Motor neuron (in vitro differentiated cells): ENCODE data around the gene METTL21C. TPM values are rescaled to one million over a fixed set of nuclear protein-coding genes. Genes with fewer than 3 reads are reported as not detected.
A peak's percentile ranks its signal among the peaks of the same experiment; 100 is the strongest.

ENCODE experiments used
- ATAC-seq, 8 experiments: fragments of 200-7000 bp; cut with Tn5 transposase; replicated peaks in 6 of 8; 2 replicates each; pipeline ENCODE4 v1.8.0; 2021; ENCODE audit warnings: mild to moderate bottlenecking in 8 of 8, moderate library complexity in 8 of 8
- H3K27ac ChIP-seq, 2 donors: fragments of 250-450 bp; sonication (Bioruptor Pico); 2 replicates each; pipeline ENCODE4 v1.9.0; 2021; ENCODE audit warnings: antibody characterized with exemption in 2 of 2, mild to moderate bottlenecking in 2 of 2, moderate library complexity in 1 of 2
- H3K4me1 ChIP-seq, 2 donors: fragments of 250-450 bp; sonication (Bioruptor Pico); replicated peaks in 1 of 2; 2 replicates each; pipeline ENCODE4 v1.6.1; 2021; ENCODE audit warnings: antibody characterized with exemption in 2 of 2, mild to moderate bottlenecking in 2 of 2, moderate library complexity in 1 of 2
- H3K4me3 ChIP-seq, 5 donors: fragments of 250-450 bp; sonication (Bioruptor Pico); 2 replicates each; pipeline ENCODE4 v1.9.0; 2021; ENCODE audit warnings: antibody characterized with exemption in 5 of 5, mild to moderate bottlenecking in 5 of 5, moderate library complexity in 4 of 5
- WGBS, 10 experiments: fragments of 450-650 bp; shearing (Covaris generic); methylation state at CpG; one replicate each; pipeline ENCODE4 v1.0.0; 2022; 5-methylcytosine and 5-hydroxymethylcytosine counted together
- in situ Hi-C, 9 experiments: fragments of 400-800 bp; cut with MboI; loops; one replicate each; pipeline ENCODE4 v1.15.0; 2021; ENCODE audit warnings: low sequenced_read_pairs in 9 of 9, low pct_unique_long_range_greater_than_20kb in 2 of 9; ENCODE audit not compliant: unreplicated experiment in 9 of 9
- total RNA-seq, 8 experiments: library from RNA; unstranded; fragments of 300-600 nt; gene quantifications; 2 replicates each; pipeline versions ENCODE4 v1.2.3 to v1.2.4, GENCODE V29; 2022

The METTL21C gene
- total RNA-seq, 8 experiments from 2014 or later = 0.21 to 0.46 (median 0.31) TPM; not detected in 3

GRCh38 chr13:102677122-102677521 is 17.7 kb downstream of the METTL21C start:
- ATAC-seq = no peak
- Histone ChIP-seq H3K4me3 (no peak overlapping the region), H3K4me1 (no peaks in the 10 kb centered on the region), H3K27ac (no peak overlapping the region)
- in situ Hi-C loops = no loop called here
- 63 to 100% (median 100%) methylated on average over 1 to 4 of the region's 4 CpGs; no CpG with 5 or more reads in 2 of the 10 experiments for WGBS, 10 experiments

- no peak for ATAC-seq
- in situ Hi-C loops = no loop called here
- Histone ChIP-seq H3K4me1 (no peaks in the 10 kb centered on the region), H3K4me3 (no peak overlapping the region), H3K27ac (no peak overlapping the region)
- 83 to 100% (median 91%) methylated on average over 2 to 3 of the region's 3 CpGs; no CpG with 5 or more reads in 1 of the 10 experiments for WGBS, 10 experiments
Measured at GRCh38 chr13:102675115-102675514, 19.7 kb downstream of the METTL21C start.

DNA sequence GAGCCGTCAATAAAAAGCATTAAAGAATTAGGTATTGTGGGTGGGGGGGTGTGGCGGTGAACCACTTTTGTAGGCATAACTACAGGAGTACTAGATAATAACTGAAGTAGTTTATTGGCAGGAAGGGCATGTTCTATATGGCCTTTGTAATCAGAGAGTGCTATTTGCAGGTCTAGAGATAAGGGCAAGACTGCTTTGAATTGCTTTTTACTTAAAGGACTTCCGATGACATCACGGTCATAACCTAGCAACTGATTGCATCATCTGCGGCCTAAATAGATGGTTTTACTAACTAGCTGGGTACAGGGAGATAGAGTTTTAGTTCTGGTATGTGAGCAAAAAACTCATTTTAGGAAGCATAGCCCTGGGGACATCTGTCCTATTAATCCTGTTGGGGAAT is 24.7 kb downstream of the METTL21C start:
- in situ Hi-C loops = no loop called here
- no peak for ATAC-seq
- 40 to 100% (median 93%) methylated on average over 1 to 5 of the region's 5 CpGs; no CpG with 5 or more reads in 1 of the 10 experiments for WGBS, 10 experiments
- no peaks in the 10 kb centered on the region for H3K4me1 ChIP-seq
- H3K27ac ChIP-seq = no peak overlapping the region
- no peak overlapping the region for H3K4me3 ChIP-seq

DNA sequence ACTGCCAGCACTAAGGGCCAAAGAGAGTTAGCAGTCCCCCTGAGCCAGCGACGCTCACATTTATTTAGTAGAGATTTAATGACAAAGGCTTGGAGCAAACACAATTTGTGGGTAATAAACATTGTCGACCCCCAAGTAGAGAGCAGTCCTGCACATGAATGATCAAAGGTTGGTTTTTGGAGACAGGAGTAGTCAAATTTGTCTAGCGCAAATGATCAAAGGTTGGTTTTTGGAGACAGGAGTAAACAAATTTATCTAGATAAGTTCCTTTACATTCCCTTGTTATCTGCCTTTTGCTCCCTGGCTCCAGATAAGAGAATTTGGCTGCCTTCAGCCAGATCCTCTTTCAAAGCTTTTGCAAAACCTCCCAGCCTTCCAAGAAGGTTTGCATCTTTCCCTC is 26.9 kb downstream of the METTL21C start:
- no peak for ATAC-seq
- Histone ChIP-seq H3K4me1 (no peaks in the 10 kb centered on the region), H3K27ac (no peak overlapping the region), H3K4me3 (no peak overlapping the region)
- in situ Hi-C loops = no loop called here
- 80 to 100% (median 94%) methylated on average over 1 to 4 of the region's 4 CpGs; no CpG with 5 or more reads in 1 of the 10 experiments for WGBS, 10 experiments

DNA sequence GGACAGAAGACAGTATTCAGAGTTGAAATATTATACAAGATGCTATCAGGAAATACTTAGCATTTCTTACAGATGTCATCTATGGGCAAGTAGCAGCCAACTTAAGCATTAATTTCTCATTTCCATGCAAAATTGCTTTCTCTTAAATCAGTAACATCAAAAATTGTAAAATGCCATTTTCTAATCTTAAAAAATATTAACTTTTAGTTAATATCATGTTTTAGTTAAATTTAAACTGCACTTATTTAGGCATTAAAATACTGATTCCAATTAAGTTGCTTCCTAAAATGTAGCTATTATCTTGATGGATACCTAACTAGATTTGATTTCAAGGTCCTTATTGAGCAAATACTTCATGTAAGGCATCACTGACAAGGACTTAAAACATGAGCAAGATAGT is 27.8 kb downstream of the METTL21C start:
- in situ Hi-C loops = no loop called here
- Histone ChIP-seq H3K4me3 (no peak overlapping the region), H3K27ac (no peak overlapping the region), H3K4me1 (no peaks in the 10 kb centered on the region)
- ATAC-seq = no peak

GRCh38 chr13:102659168-102659713 is 35.6 kb downstream of the METTL21C start:
- no peak for ATAC-seq
- H3K27ac ChIP-seq = no peak overlapping the region
- in situ Hi-C loops = no loop called here
- no peak overlapping the region for H3K4me3 ChIP-seq
- H3K4me1 ChIP-seq = no peaks in the 10 kb centered on the region

- in situ Hi-C loops = no loop called here
- 63 to 100% (median 94%) methylated on average over 1 to 2 of the region's 3 CpGs; no CpG with 5 or more reads in 2 of the 10 experiments for WGBS, 10 experiments
- no peak for ATAC-seq
- Histone ChIP-seq H3K4me1 (no peaks in the 10 kb centered on the region), H3K4me3 (no peak overlapping the region), H3K27ac (no peak overlapping the region)
Measured at GRCh38 chr13:102658660-102659059, 36.2 kb downstream of the METTL21C start.

GRCh38 chr13:102657630-102658029 is 37.2 kb downstream of the METTL21C start:
- in situ Hi-C loops = no loop called here
- no peak for ATAC-seq
- Histone ChIP-seq H3K4me1 (no peaks in the 10 kb centered on the region), H3K27ac (no peak overlapping the region), H3K4me3 (no peak overlapping the region)
- WGBS, 10 experiments = 75 to 100% (median 86%) methylated on average over 3 to 6 of the region's 6 CpGs

DNA sequence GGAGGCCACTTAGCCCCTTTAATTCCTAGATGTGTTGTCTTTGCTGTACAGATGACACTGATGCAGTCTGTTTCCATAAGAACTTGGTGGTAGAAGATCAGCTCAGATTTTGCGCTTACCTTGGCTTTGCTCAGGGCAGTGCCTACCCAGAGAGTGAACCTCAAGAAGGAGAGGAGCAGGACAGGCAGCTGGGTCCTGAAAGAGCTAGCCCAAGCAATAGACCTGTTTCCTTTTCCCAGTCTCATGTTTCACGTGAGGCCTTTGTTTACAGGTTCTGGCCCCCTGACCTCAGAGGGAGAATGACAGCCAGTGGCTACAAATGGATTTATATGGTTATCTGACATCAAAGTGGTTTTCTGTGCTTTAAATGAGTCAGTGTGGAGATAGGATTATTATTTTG is 40.1 kb downstream of the METTL21C start:
- 36 to 100% (median 83%) methylated on average over 1 to 2 of the region's 2 CpGs; no CpG with 5 or more reads in 5 of the 10 experiments for WGBS, 10 experiments
- no peak overlapping the region for H3K27ac ChIP-seq

GRCh38 chr13:102651892-102652291 is 43.0 kb downstream of the METTL21C start:
- in situ Hi-C loops = no loop called here
- Histone ChIP-seq H3K4me1 (no peaks in the 10 kb centered on the region), H3K4me3 (no peak overlapping the region), H3K27ac (no peak overlapping the region)
- 17 to 100% (median 86%) methylated on average over 1 to 5 of the region's 5 CpGs; no CpG with 5 or more reads in 2 of the 10 experiments for WGBS, 10 experiments
- ATAC-seq = peak in 6 of 8 experiments; percentile 24 to 95 (median 68)

More for the DNA sequence above, 40.1 kb downstream of the METTL21C start:
- in situ Hi-C loops = no loop called here
- no peaks in the 10 kb centered on the region for H3K4me1 ChIP-seq
- ATAC-seq = no peak
- no peak overlapping the region for H3K4me3 ChIP-seq

GRCh38 chr13:102651392-102651791 is 43.5 kb downstream of the METTL21C start:
- Histone ChIP-seq H3K4me3 (no peak overlapping the region), H3K27ac (no peak overlapping the region), H3K4me1 (no peaks in the 10 kb centered on the region)
- peak in 2 of 8 experiments; percentile 30 to 77 for ATAC-seq
- in situ Hi-C loops = no loop called here

DNA sequence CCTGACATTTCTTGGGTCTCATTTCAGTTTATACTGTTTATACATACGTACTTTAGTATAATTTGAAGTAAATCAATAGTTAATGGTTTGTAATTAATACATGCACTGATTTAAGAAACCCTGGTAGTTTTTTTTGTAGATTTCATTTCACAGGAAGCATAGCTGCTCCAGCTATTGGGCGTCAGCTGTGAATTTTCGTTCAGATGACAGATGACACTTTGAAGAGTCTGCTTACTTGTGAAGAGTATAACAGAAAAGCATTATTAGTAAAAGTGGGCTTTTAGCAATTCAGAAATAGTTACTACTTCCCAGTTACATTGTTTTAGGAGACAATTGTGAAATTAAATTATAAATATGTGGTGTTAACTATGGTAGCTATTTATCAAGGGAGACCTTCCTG is 44.4 kb downstream of the METTL21C start:
- Histone ChIP-seq H3K4me3 (no peak overlapping the region), H3K4me1 (no peaks in the 10 kb centered on the region), H3K27ac (no peak overlapping the region)
- WGBS, 10 experiments = 68 to 100% (median 94%) methylated on average over 2 to 3 of the region's 3 CpGs; no CpG with 5 or more reads in 1 of the 10 experiments
- ATAC-seq = no peak
- in situ Hi-C loops = no loop called here

- no peak overlapping the region for H3K4me3 ChIP-seq
- no peak overlapping the region for H3K27ac ChIP-seq
- 60 to 100% (median 83%) methylated on average over 1 to 3 of the region's 3 CpGs; no CpG with 5 or more reads in 7 of the 10 experiments for WGBS, 10 experiments
- no peak for ATAC-seq
- no peaks in the 10 kb centered on the region for H3K4me1 ChIP-seq
- in situ Hi-C loops = loop anchor here in 1 of 9 experiments (10.0 kb wide), 1 partner anchor 147 kb away; the partner anchor contains the start of genes BIVM and POGLUT2
Measured at GRCh38 chr13:102648046-102648445, 46.8 kb downstream of the METTL21C start.

- Histone ChIP-seq H3K27ac (no peak overlapping the region), H3K4me3 (no peak overlapping the region), H3K4me1 (no peaks in the 10 kb centered on the region)
- WGBS, 10 experiments = 75 to 100% (median 83%) methylated on average over 1 of the region's 1 CpG; no CpG with 5 or more reads in 3 of the 10 experiments
- in situ Hi-C loops = loop anchor here in 1 of 9 experiments (10.0 kb wide), 1 partner anchor 149 kb away; the partner anchor contains the start of genes BIVM and POGLUT2
- ATAC-seq = no peak
Measured at GRCh38 chr13:102645701-102646100, 49.1 kb downstream of the METTL21C start.
